Testis (tissue), 3 donors: ENCODE data around the gene MINK1. TPM values are rescaled to one million over a fixed set of nuclear protein-coding genes. Genes with fewer than 3 reads are reported as not detected.

Source experiments
- DNase-seq: peaks from one replicate; pipeline ENCODE4 v3.0.0-alpha.2; 2019
- H3K27ac ChIP-seq, 2 donors: fragments of 200-600 bp; sonication (generic); one replicate each; pipeline ENCODE4 v1.5.1; 2019
- H3K27me3 ChIP-seq: fragments of 200-600 bp; sonication (generic); one replicate; pipeline ENCODE4 v1.5.1; 2019
- H3K36me3 ChIP-seq: fragments of 200-600 bp; sonication (generic); one replicate; pipeline ENCODE4 v1.5.1; 2017; ENCODE audit warnings: low read depth; ENCODE audit errors: missing control alignments
- H3K4me1 ChIP-seq: fragments of 200-600 bp; sonication (generic); one replicate; pipeline ENCODE4 v1.5.1; 2019
- H3K4me3 ChIP-seq, 2 donors: fragments of 200-600 bp; sonication (generic); one replicate each; pipeline ENCODE4 v1.5.1; 2017 to 2019
- H3K9me3 ChIP-seq: fragments of 200-600 bp; sonication (generic); one replicate; pipeline ENCODE4 v1.5.1; 2017
- CTCF ChIP-seq, 3 experiments: fragments of 450-650 bp in 2 of 3; fragments of 200-600 bp in 1 of 3; sonication (generic) in 1 of 3; IDR thresholded peaks; one replicate each; pipeline ENCODE4 v1.5.1; 2016 to 2019; ENCODE audit warnings: antibody characterized with exemption in 3 of 3, mild to moderate bottlenecking in 2 of 3, moderate library complexity in 1 of 3
- POLR2A ChIP-seq: fragments of 450-650 bp; IDR thresholded peaks from one replicate; pipeline ENCODE4 v1.6.1; 2017; ENCODE audit warnings: antibody characterized with exemption, mild to moderate bottlenecking, moderate library complexity
- WGBS, 2 donors: methylation state at CpG; one replicate each; pipeline ENCODE4 v1.1.5; 2018; 5-methylcytosine and 5-hydroxymethylcytosine counted together
- intact Hi-C: fragments of 100-400 bp; cut with DNase I; formaldehyde crosslinking; loops from one replicate; pipeline ENCODE4 v1.15.1; 2023; ENCODE audit warnings: low total_unique reads
- polyA plus RNA-seq: library from polyadenylated mRNA; stranded (reverse); fragments of 350-450 nt; fragmentation: Illumina TruSeq; extraction: RNeasy Lipid Tissue Mini Kit (QIAGEN cat#74804); gene quantifications from one replicate; pipeline ENCODE4 v1.2.3, GENCODE V29; 2014; ENCODE audit warnings: low read depth, low replicate concordance; ENCODE audit not compliant: insufficient read depth
- total RNA-seq, 2 donors: library from RNA; depleted of rRNA; stranded (reverse); fragments of >200 nt; gene quantifications; one replicate each; pipeline ENCODE4 v1.2.3, GENCODE V29; 2016

Gene MINK1
- total and polyA plus RNA-seq, 3 donors from 2014 or later = 77.4 to 142 (median 135) TPM

- Histone ChIP-seq H3K27me3 (no peaks in the 10 kb centered on the region), H3K9me3 (no peaks in the 10 kb centered on the region), H3K27ac (no peak within 1 kb of the TSS), H3K36me3 (no peaks in the 10 kb centered on the region), H3K4me3 (no peak within 1 kb of the TSS), H3K4me1 (no peaks in the 10 kb centered on the region)
- no peak for DNase-seq
- WGBS, 2 donors = 78 to 82% methylated on average over 13 to 14 of the region's 14 CpGs
- intact Hi-C loops = no loop called here
- TF ChIP-seq POLR2A = no peak
- no peak for TF ChIP-seq CTCF (IDR thresholded peaks at IDR 0.05)
Observed at GRCh38 chr17:4931963-4932362, 98.8 kb downstream of the MINK1 start, which contains the start of gene GP1BA. GP1BA (plus strand) TSS chr17:4932277; CDS start chr17:4932605, 328 bp downstream.

- intact Hi-C loops = no loop called here
- Histone ChIP-seq H3K9me3 (no peaks in the 10 kb centered on the region), H3K27ac (no peak overlapping the region), H3K4me1 (no peaks in the 10 kb centered on the region), H3K36me3 (no peaks in the 10 kb centered on the region), H3K27me3 (no peaks in the 10 kb centered on the region), H3K4me3 (no peak overlapping the region)
- DNase-seq = no peak
- WGBS, 2 donors = 97 to 100% methylated on average over 5 to 12 of the region's 12 CpGs
- TF ChIP-seq CTCF (IDR thresholded peaks at IDR 0.05) (no peak), POLR2A (no peak)
Observed at GRCh38 chr17:4932756-4933155, 99.6 kb downstream of the MINK1 start.

GRCh38 chr17:4933646-4934045 lies 100.5 kb downstream of the MINK1 start:
- 86 to 87% methylated on average over 12 to 16 of the region's 16 CpGs for WGBS, 2 donors
- intact Hi-C loops = no loop called here

GRCh38 chr17:4934173-4934979 lies 101.2 kb downstream of the MINK1 start:
- TF ChIP-seq CTCF (IDR thresholded peaks at IDR 0.05) (no peak), POLR2A (no peak)
- H3K36me3 ChIP-seq = no peaks in the 10 kb centered on the region
- DNase-seq = no peak
- peaks cover 11% of the 10 kb centered on the region for H3K4me1 ChIP-seq
- H3K27me3 ChIP-seq = no peaks in the 10 kb centered on the region
- WGBS, 2 donors = 52 to 53% methylated on average over 13 to 14 of the region's 14 CpGs
- intact Hi-C loops = no loop called here
- no peaks in the 10 kb centered on the region for H3K9me3 ChIP-seq
- H3K27ac ChIP-seq = no peak overlapping the region
- no peak overlapping the region for H3K4me3 ChIP-seq

More at GRCh38 chr17:4933646-4934045, 100.5 kb downstream of the MINK1 start:
- DNase-seq = no peak
- TF ChIP-seq CTCF (IDR thresholded peaks at IDR 0.05) = no peak
- no peaks in the 10 kb centered on the region for H3K36me3 ChIP-seq
- no peaks in the 10 kb centered on the region for H3K27me3 ChIP-seq
- peaks cover 4% of the 10 kb centered on the region for H3K4me1 ChIP-seq
- H3K9me3 ChIP-seq = no peaks in the 10 kb centered on the region
- no peak overlapping the region for H3K4me3 ChIP-seq
- H3K27ac ChIP-seq = no peak overlapping the region

- Histone ChIP-seq H3K27ac (no peak overlapping the region), H3K4me3 (no peak overlapping the region), H3K9me3 (no peaks in the 10 kb centered on the region), H3K4me1 (peaks cover 11% of the 10 kb centered on the region), H3K27me3 (no peaks in the 10 kb centered on the region), H3K36me3 (no peaks in the 10 kb centered on the region)
- intact Hi-C loops = no loop called here
- no peak for TF ChIP-seq CTCF (IDR thresholded peaks at IDR 0.05)
- TF ChIP-seq POLR2A = no peak
- no peak for DNase-seq
Observed at GRCh38 chr17:4935650-4936049, 102.5 kb downstream of the MINK1 start.
